ENCODE data around the gene DCAKD. TPM values are rescaled to one million over a fixed set of nuclear protein-coding genes. Genes with fewer than 3 reads are reported as not detected.
"Not testable (repeated sequence)": the region's sequence is repeated elsewhere in the genome, so short reads cannot be mapped to it uniquely, and the experiment has no call there.

DCAKD gene
- total RNA-seq, 1 donor from 2014 or later = 38.3 TPM

GRCh38 chr17:45067637-45068036 lies 16.2 kb upstream of the DCAKD start:
- no peak for DNase-seq (ENCODE audit: low spot score)

- no peak for DNase-seq (ENCODE audit: low spot score)
These were observed 11.8 kb upstream of the DCAKD start for GRCh38 chr17:45063198-45063597.

GRCh38 chr17:45061606-45062205 lies 10.3 kb upstream of the DCAKD start:
- DNase-seq (ENCODE audit: low spot score) = no peak

DNA sequence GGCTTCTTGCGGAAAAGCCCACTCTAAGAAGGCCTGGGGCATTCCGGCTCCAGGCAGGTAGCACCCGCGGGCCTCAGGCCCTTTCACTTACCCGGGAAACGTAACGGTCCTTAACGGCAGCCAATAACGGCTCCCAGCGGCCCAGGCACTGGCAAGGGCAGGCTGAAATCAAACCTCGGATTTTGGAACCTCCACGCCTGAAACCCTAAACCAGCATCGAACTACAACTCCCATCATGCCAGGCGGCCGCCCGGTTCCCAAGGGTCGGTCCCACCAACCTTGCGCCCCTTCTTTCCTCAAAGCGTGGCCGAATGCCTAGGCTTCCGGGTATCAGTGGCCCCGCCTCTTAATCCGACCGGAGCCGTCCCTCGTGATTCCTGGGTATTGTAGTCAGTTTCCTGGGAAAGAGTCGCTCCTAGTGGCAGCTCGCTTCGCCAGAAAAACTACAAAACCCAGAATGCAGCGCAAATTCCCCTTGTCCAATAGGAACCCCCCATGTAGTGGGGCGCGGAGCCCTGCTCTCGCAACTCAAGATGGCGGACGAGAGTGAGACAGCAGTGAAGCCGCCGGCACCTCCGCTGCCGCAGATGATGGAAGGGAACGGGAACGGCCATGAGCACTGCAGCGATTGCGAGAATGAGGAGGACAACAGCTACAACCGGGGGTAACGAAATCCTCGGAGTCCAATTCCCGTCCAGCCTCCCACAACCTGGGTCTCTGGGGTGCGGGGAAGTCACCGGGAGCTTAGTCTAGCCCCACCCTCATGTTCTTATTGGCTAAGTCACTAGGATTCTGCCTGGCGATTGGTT lies 9.6 kb upstream of the DCAKD start, which contains the start of gene NMT1:
Gene NMT1, plus strand, starts transcription at position 521 of the 809 bp plus-strand sequence. Its CDS starts 13 bp downstream, at position 534.
- DNase-seq (ENCODE audit: low spot score) = peak; percentile 98

DNA sequence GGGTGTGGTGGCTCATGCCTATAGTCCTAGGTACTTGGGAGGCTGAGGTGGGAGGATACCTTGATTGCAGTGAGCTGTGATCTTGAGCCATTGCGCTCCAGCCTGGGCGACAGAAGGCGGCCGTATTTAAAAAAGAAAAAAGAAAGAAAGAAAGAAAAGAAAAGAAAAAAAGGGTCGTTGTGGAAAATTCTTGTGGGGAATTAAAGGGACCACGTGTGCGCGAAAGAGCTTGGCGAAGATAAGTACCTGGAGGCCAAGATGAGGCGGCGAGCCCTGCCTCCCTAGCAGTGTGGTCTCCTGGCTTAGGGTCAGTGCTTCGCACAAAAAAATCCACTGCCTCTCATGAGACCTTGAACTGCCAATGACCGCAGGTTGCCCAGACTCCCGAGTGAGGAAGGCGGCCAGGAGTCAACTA lies 9.0 kb upstream of the DCAKD start:
- no peak for DNase-seq (ENCODE audit: low spot score)

DNA sequence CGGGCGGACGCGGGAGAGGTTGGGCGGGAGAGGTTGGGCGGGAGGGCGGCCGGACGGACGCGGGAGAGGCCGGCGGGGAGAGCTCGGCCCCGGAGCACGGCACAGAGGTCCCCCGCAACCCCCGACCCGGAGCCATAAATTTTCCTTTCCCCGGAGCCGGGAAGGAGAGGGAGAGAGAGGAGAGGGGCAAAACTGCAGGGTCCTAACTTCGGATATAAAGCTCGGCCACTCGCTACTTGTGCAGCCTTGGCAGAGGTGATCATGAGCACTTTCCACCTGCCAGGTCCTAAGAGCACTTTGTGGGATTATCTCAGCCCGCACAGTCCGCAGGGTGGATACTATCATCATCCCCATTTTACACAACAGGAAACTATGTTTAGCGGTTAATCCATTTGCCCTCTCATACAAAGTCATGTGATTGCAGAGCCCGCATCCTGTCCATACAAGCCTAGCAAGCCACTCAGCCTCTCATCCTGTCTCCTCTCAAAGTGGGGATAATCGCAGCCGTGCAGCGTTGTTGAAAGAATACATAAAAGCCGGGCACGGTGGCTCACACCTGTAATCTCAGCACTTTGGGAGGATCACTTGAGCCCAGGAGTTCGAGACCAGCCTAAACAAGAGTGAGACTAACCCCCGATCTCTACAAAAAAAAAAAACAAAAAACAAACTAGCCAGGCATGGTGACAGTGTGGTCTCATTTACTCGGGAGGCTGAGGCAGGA lies 780 bp upstream of the DCAKD start:
- peak; percentile 15 for DNase-seq (ENCODE audit: low spot score)

DNA sequence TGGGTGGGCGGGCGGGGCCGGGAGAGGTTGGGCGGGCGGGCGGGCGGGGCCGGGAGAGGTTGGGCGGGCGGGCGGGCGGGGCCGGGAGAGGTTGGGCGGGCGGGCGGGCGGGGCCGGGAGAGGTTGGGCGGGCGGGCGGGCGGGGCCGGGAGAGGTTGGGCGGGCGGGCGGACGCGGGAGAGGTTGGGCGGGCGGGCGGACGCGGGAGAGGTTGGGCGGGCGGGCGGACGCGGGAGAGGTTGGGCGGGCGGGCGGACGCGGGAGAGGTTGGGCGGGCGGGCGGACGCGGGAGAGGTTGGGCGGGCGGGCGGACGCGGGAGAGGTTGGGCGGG lies 254 bp upstream of the DCAKD start:
- DNase-seq (ENCODE audit: low spot score) = not testable (repeated sequence)

GRCh38 chr17:45050481-45051059 lies 862 bp downstream of the DCAKD start:
- DNase-seq (ENCODE audit: low spot score) = no peak

GRCh38 chr17:45048795-45049563 lies 2.5 kb downstream of the DCAKD start:
- DNase-seq (ENCODE audit: low spot score) = no peak

GRCh38 chr17:45046537-45047125 lies 4.8 kb downstream of the DCAKD start:
- no peak for DNase-seq (ENCODE audit: low spot score)

DNA sequence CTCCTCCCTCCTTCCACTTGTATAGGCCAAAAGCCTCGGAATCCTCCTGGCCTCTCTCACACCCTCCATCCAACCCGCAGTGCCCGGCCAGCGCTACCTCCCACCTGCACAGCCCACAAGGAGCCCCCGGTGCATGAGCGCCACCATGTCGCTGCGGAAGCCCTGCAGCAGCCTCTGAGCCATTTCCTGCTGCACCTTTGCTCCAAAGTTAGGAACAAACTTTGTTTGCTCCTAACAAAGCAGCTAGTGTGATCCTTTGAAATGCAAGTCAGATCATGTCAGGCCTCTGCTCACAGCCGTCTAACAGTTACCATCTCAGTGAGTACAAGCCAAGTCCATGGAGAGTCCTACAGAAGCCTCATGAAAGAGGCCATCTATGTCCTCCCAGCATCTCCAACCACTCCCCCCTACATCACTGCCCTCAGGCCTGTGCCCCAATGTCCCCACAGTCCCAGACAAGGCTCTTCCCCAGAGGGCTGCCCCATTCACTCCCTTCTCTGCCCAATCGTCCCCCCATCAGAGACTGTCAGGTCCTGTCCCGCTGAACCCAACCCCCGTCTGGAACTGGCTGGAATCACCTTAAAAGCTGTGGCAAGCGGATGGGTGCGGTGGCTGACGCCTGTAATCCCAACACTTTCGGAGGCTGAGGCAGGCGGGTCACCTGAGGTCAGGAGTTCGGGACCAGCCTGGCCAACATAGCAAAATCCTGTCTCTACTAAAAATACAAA lies 7.5 kb downstream of the DCAKD start:
- DNase-seq (ENCODE audit: low spot score) = no peak

GRCh38 chr17:45042346-45043120 lies 8.9 kb downstream of the DCAKD start:
- DNase-seq (ENCODE audit: low spot score) = no peak

DNA sequence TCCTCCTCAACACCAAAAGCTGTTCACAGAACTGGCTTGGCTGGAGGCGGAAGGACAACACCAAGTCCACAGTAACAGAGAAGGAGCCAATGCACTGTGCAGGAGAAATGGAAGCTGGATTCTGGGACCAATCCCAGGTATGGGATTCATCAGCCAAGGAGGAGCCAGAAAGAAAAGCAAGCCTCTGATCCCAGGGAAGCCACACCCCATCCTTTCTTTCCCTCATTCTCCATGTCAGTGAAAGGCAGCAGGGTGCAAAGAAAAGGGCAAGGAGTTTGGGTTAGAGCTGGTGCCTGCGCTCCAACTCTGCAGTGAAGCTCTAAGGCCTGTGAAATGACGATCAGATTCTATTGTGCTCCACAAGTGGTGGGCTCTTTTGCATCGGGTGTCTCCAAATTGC lies 11.0 kb downstream of the DCAKD start:
- no peak for DNase-seq (ENCODE audit: low spot score)

DNA sequence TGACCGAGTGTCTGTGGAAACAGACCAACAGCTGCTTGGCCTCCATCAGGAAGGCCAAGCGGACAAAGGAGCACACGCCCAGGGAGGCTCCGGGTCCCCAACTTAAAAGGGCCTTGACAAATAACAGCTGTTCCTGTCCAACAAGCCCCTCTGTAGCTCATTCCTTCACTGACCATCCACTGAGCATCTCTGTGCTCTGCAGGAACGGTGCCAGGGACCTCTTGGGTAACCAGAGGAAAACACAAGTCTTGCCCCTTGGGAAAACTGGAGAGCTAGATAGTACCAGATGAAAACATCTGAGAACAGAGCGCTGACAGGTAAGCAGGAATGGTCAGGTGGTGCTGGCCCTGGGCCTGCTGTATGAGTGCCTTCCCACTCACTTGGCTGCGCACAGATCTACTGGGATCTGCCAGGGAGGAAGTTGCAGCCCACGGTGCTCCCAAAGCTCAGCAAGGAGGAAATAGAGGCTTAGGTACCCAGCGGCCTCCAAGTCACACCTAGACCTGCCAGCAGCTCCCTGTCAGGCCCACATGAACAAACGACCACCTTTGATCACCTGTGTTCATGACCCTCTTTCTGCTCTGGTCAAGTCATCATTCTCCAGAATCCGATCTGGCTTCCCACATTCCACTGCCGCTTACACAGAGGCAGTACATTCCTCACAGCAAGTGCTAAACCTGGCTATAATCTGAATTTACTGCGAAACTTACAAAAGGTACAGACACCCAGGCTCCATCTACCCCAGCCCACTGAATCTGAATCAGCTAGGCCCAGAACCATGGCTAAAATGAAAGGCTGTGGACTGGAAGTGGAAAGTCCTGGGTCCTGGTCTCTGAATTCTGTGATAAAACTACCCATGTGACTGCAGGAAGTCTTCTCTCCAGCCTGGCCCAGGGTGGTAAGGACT lies 12.5 kb downstream of the DCAKD start:
- DNase-seq (ENCODE audit: low spot score) = no peak

- no peak for DNase-seq (ENCODE audit: low spot score)
These were observed 14.7 kb downstream of the DCAKD start for GRCh38 chr17:45036691-45037090.

DNA sequence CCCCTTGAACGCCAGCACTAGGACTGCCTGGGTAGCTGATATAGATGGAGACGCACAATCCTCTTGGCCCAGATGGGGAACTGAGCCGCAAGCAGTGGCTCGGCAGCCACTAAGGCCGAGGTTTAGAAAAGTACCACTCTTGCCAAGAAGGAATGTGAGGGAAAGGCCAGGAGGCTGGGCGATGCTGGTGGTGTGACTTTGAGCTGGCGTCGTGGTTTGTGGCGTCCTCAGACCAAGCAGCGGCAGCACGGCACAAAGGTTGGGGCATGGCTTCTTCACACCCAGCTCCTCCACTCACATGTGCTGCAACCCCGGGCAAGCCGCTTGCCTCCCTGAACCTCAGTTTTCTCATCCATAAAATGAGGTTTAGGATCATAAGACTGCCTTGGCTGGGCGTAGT lies 15.6 kb downstream of the DCAKD start:
- no peak for DNase-seq (ENCODE audit: low spot score)

DNA sequence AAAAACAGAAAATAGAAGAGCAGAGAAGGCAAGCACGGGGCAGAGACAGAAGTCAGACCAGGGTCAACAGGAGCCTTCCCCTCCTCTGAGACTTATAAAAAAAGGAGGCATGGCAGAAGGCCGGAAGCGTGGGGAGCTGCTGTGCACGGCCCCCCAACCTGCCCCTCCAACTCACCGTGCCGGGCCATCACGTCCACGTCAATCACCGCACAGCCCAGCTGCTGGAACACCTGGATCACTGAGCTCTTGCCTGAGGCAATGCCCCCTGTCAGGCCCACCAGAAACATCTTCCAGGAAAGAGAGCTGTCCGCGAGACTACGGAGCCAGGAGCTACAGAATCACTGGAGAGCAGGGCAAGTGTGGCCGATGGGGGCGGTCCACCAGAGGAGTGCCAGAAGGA lies 16.8 kb downstream of the DCAKD start:
- DNase-seq (ENCODE audit: low spot score) = no peak

- no peak for DNase-seq (ENCODE audit: low spot score)
These were observed 19.3 kb downstream of the DCAKD start for GRCh38 chr17:45032174-45032541.

Data from mucosa of gallbladder (tissue), 1 donor.